GM12878 (cell line): ENCODE results near the gene KCNJ12.
"Not testable (repeated sequence)": the region's sequence is repeated elsewhere in the genome, so short reads cannot be mapped to it uniquely, and the experiment has no call there.

Experiments used
- ATF2 ChIP-seq: IDR thresholded peaks from 2 replicates; pipeline ENCODE4 v1.6.1; 2012; ENCODE audit warnings: low read length, inconsistent platforms
- CREB1 ChIP-seq: IDR thresholded peaks from 2 replicates; pipeline ENCODE4 v1.6.1; 2012; ENCODE audit warnings: low read depth, mild to moderate bottlenecking, inconsistent platforms
- CTCF ChIP-seq, 3 experiments: IDR thresholded peaks in 2 of 3; conservative IDR thresholded peaks in 1 of 3; 2 replicates each; pipeline ENCODE4 v1.5.1; 2011; ENCODE audit warnings: low read depth in 3 of 3, low read length in 3 of 3, mild to moderate bottlenecking in 3 of 3, control low read depth in 2 of 3, moderate library complexity in 2 of 3, inconsistent platforms in 1 of 3, mixed read lengths in 1 of 3; ENCODE audit not compliant: control insufficient read depth in 2 of 3, insufficient read depth in 1 of 3; ENCODE audit errors: extremely low read depth in 1 of 3
- MTA3 ChIP-seq: IDR thresholded peaks from 2 replicates; pipeline ENCODE4 v1.6.1; 2012; ENCODE audit warnings: low read length, inconsistent platforms, borderline replicate concordance
- NBN ChIP-seq: fragments of 450-650 bp; IDR thresholded peaks from 2 replicates; pipeline ENCODE4 v1.6.1; 2016
- NR2C2 ChIP-seq: IDR thresholded peaks from 2 replicates; pipeline ENCODE4 v1.6.1; 2011; ENCODE audit warnings: borderline replicate concordance, low read depth; ENCODE audit not compliant: control insufficient read depth, insufficient read length
- TF ChIP-seq, protein P1 (sequence below): fragments of 450-650 bp; formaldehyde crosslinking; IDR thresholded peaks from 2 replicates; pipeline ENCODE4 v1.5.0; 2022; ENCODE audit warnings: mild to moderate bottlenecking, missing genetic modification characterization

- TF ChIP-seq NBN; MTA3; ATF2; CREB1; NR2C2; CTCF (IDR thresholded peaks at IDR 0.05 in 2 of 3, conservative IDR thresholded peaks at IDR 0.05 in 1 of 3; ENCODE audit: control insufficient read depth in 2 of 3, extremely low read depth in 1 of 3, insufficient read depth in 1 of 3, low read depth in 3 of 3, low read length in 3 of 3): not testable (repeated sequence)
- TF ChIP-seq, protein P1, sequence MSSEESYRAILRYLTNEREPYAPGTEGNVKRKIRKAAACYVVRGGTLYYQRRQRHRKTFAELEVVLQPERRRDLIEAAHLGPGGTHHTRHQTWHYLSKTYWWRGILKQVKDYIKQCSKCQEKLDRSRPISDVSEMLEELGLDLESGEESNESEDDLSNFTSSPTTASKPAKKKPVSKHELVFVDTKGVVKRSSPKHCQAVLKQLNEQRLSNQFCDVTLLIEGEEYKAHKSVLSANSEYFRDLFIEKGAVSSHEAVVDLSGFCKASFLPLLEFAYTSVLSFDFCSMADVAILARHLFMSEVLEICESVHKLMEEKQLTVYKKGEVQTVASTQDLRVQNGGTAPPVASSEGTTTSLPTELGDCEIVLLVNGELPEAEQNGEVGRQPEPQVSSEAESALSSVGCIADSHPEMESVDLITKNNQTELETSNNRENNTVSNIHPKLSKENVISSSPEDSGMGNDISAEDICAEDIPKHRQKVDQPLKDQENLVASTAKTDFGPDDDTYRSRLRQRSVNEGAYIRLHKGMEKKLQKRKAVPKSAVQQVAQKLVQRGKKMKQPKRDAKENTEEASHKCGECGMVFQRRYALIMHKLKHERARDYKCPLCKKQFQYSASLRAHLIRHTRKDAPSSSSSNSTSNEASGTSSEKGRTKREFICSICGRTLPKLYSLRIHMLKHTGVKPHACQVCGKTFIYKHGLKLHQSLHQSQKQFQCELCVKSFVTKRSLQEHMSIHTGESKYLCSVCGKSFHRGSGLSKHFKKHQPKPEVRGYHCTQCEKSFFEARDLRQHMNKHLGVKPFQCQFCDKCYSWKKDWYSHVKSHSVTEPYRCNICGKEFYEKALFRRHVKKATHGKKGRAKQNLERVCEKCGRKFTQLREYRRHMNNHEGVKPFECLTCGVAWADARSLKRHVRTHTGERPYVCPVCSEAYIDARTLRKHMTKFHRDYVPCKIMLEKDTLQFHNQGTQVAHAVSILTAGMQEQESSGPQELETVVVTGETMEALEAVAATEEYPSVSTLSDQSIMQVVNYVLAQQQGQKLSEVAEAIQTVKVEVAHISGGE (CRISPR knock-in tag), result not testable (repeated sequence)
These were observed 51.6 kb downstream of the KCNJ12 start for GRCh38 chr17:21427727-21428126.
